NCI-H1436 treated with DMSO at 0.1 percent for 48 hours (cell line): ENCODE data around the gene MRGPRF.

Source experiments
- DNase-seq: peaks from one replicate; lab custom pipeline; 2025; lab: John Stamatoyannopoulos, UW

MRGPRF gene, protein sequence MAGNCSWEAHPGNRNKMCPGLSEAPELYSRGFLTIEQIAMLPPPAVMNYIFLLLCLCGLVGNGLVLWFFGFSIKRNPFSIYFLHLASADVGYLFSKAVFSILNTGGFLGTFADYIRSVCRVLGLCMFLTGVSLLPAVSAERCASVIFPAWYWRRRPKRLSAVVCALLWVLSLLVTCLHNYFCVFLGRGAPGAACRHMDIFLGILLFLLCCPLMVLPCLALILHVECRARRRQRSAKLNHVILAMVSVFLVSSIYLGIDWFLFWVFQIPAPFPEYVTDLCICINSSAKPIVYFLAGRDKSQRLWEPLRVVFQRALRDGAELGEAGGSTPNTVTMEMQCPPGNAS

DNA sequence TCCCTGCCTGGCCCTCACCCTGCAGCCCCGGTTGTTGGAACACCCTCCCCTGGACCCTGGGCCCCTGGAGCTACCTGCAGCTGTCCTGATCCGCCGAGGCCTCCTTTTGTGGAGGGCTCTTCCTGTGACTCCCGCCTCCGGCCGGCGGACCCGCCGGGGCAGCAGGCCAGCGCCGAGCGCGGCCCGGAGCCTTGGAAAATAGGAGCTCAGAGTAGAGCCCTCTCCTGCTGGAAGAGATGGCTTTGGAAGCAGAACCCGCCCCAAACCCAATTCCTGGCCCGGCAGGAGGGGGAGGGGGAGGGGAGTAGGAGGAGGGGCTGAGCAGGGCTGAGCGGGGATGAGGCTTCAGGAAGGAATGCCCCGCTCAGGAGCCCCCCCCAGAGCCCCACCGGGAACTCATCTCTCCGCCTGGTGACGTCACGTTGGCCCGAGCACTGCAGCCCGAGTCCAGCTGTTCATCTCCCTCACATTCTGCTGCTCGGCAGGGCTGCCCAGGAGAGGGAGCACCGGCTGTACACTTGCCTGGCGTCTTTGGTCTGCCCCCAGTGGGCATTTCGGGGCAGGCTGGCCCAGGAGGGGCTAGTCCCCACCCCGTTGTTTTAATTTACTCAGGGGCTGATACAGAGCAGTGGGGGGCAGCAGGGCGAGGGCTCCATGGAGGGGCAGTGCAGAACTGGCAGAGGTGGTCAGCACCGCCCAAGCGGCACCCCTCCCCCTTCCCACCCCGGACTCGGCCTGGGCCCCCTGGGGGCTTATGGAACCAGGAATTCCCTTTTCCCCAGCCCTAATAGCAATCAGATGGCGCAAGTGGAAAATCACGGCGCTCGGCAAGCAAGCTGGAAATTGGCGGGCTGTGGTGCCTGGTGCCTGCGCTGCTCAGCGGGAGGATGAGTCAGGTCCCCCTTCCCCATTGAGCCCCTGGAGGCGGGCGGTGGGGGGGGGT, at the start of gene MRGPRF:
Gene MRGPRF (minus strand): TSS at position 238 of the 943 bp plus-strand sequence. CDS start 3,345 bp downstream, outside the sequence.
- no peak for DNase-seq

DNA sequence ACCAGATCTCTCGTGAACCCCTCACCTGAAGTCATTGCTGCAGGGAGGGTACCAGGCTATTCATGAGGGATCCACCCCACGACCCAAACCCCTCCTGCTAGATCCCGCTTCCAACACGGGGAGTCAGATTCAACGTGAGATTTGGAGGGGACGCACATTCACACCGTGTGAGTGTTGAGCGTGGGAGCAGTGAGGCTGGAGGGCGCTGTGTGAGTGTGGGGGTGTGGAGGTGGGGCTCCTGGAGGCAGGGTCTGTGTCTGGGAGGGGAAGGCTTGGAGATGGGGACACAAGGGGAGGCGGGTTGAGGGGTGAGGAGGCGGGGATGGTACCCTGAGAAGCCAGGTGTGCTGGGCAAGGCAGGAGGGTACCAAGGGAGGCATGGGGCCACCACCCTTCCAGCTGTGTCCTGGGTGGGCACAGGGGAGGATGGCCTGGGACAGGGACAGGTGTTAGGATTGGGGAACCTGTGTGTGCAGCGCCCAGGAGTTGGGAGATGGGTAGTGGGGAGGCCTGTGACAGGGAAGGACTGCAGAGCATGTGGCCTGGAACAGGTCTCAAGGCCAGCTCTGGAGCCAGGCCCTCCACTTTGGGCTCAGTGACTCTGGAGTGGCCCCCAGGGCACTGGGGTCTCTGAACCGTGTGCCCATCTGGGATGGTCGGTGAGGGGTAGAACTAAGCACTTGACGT, 49.3 kb upstream of the MRGPRF start:
- DNase-seq = no peak

DNA sequence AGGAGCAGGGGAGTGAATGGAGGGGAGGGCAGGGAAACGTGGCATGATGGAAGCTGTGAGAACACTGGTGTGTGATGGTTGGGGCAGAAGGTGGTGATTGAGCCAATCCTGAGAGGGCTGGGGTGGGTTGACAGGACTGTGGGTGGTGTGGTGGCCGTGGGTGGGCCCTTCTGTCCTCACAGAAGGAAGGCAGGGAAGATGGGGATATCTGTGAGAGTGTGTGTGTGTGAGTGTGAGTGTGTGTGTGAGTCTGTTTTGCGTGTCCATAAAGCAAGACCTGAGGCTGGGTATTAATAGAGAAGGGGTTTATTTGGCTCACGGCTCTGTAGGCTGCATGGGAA, 48.6 kb upstream of the MRGPRF start:
- no peak for DNase-seq

DNA sequence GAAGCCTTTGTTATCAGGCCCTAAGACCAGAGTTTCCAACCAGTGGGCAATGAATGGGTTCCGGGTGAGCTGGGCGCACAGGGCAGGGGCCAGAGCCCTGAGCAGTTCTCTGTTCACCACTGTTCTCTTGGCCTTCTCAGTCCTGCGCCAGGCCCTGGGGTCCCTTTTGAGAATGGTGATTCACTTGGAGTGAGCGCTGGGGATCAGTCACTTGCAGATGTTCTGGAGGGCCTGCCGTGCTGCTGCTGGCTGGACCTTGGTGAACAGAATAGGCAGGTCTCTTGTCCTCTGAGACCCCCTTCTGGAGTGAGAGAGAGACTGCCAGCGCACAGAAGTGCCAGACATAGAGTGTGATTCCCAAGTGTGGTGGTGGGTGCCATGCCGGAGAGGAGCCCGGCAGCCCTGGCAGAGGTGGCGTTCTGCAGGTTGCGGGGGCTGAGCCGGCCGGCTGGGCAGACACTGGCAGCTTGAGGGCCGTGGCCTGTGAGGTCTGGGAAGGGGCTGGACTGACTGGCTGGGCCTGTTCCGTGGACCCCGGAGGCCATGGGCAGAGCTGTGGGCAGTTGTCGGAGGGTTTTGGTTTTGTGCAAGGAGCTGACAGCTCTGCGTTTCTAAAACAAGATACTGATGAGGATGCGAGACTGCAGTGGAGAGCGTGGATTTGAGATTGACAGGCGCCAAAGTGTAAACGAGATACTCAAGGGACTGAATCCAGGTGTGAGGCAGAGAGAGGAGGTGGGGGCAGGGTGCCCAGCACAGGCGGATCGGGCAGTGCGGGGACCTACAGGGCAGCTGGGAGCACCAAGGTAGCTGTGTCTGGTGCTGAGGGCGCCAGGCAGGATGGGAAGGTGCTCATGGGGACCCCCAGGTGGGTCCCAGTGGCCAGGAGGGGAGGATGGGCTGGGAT, 48.0 kb upstream of the MRGPRF start:
- DNase-seq = no peak

DNA sequence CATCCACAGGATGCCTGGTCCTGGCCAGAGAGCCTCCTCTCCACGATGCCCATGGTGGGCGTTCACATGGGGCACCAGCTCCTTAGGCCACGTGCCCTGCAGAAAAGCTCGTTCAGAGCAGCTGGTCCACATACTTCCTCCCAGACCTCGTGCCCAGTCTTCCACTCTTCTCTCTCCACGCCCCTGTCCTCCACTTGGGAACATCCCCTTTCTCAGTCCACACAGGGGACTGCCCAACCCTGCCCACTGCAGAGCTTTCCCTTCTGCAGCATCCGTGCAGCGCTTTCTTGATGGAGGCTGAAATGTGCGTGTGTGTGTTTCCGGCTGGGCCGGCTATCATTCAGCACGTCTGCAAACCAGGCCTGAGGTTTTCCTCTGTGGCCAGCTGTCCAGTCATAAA, 46.9 kb upstream of the MRGPRF start:
- no peak for DNase-seq

DNA sequence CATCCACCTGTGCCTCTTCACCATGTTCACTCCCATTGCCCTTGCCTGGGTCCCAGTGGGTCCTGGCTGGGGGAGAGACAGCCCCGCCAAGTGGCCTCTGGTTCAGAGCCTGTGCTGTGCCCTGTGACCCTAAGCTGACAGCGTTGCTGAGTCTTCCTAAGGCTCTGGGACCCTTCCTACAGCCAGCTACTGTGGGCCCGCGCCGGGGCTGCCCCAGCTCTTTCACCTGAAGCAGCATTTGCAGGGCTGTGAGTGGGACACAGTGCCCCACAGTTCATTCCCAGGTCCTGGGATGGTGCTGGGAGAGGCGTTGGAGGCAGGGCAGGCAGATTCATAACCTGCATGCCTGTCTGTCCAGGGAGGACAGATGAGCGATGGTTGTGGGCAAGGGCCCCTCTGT, 46.4 kb upstream of the MRGPRF start:
- DNase-seq = no peak

DNA sequence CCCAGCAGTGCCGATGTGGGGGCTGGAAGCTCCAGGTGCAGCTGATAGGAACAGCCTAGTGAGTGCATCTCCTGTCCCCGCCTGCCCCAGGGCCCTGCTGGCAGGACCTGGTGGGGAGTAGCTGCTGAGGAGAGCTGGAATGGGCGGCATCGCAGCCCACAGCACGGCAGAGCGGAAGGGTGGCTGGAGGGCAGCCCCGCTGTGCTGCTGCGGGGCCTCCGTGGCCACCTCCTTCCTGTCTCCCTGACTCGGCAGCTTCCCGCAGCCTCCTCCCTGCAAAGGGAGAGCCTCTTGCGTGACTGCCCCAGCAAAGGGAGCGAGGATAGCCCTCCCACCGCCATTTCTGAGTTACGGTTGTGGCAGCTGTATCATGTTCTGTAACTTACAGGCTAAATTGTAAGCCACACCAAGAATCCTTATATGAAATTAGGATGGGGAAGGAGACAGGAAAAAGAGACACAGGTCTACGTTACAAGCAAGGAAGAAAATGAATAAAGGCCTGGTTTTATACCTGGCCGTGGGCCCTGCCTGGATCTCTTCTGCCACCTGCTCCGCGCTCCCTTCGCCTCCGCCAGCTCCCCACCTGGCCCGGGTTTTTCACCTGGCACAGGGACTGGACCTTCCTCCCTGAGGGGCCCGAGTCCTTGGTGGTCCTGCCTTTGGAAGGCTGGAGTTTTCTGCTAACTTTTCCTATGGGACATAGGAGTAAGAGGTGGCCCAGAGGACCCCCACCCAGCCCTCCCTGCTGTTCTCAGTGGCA, 45.6 kb upstream of the MRGPRF start:
- no peak for DNase-seq

DNA sequence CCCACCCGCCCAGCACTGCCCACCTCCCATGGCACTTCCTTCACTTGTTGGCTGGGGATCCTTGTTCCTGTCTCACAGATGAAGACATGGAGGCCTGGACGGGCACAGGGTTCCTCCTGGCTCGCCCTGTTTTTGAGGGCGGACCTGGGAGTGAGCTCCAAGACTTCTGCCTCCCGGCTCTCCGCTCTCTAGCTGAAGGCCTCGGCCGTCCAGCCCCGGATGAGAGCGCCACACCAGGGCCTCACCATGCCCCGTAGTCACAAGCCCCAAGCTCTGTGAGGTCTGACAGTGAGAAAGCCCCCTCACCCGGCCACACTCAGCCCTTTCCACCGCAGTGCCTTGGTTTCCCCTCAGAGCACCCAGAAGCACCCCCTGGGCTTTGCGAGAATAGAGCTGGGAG, 44.8 kb upstream of the MRGPRF start:
- no peak for DNase-seq

DNA sequence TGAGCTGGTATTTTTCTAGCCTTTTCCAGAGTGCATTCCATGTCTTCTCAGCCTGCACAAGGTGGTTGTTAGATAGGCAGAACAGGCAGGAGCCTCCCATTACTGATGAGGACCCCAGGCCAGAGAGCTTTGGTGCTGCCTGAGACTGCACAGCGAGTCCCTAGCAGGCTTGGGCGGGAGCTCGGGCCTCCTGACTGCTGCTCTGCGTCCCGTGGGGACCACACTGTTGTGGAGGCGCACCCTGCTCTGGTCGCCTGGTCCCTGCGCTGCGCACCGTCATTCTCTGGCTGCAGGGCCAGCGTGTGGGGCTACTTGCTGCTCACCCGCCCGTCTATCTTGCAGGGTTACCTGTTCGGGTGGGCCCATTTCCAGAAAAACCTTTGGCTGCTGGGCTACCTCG, 44.2 kb upstream of the MRGPRF start:
- DNase-seq = no peak

DNA sequence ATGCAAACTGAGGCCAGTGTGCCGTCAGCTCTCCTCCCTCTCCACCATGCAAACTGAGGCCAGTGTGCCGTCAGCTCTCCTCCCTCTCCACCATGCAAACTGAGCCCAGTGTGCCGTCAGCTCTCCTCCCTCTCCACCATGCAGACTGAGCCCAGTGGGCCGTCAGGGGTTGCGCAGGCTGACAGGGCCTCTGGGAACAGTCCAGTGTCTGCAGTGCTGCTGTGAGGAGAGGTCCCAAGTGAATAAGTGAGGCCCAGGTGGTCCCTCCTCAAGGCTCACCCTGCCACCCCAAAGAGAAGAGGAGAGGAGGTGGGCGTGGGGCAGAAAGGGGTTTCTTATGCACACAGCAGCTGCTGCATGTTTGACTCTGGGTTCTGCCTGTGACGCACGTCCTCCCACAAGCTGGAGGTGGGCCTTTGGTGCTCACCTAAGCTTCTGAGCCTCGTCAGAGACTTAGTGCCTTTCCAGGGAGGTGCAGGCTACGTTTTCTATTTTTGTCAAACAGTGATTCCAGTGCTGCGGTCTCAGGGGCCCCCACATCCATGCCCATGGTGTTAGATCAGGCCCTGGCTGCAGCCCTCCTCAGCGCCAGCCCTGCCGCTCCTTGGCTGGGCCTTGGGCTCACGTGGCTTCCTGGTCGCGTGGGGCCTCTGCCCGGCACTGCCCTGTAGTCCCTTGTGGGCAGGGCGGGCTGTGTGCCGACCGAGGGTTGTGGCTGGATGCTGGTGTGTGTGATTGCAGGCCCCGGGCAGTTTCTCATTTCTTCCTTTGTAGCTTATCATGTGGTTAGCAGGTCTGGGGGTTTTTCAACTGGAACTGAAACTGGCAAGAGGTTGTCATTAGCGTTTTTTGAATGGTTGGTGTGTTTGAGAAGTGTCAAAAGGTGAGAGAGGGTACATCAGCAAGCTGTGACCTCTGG, 42.8 kb upstream of the MRGPRF start:
- DNase-seq = no peak

DNA sequence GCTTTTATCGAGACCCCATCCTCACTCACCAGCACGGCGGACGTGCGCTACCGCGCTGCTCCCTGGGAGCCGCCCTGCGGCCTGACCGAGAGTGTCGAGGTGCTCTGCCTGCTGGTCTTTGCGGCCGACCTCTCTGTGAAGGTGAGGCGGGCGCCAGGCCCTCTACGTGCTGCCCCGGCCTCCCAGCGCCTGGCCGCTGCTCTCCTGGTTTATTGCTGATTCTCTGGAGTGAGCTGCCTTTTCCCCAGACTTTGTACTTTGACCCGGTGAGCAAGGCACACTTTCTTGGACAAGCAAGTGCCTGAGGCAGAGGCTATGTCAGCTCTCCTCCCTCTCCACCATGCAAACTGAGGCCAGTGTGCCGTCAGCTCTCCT, 42.2 kb upstream of the MRGPRF start:
- DNase-seq = no peak

DNA sequence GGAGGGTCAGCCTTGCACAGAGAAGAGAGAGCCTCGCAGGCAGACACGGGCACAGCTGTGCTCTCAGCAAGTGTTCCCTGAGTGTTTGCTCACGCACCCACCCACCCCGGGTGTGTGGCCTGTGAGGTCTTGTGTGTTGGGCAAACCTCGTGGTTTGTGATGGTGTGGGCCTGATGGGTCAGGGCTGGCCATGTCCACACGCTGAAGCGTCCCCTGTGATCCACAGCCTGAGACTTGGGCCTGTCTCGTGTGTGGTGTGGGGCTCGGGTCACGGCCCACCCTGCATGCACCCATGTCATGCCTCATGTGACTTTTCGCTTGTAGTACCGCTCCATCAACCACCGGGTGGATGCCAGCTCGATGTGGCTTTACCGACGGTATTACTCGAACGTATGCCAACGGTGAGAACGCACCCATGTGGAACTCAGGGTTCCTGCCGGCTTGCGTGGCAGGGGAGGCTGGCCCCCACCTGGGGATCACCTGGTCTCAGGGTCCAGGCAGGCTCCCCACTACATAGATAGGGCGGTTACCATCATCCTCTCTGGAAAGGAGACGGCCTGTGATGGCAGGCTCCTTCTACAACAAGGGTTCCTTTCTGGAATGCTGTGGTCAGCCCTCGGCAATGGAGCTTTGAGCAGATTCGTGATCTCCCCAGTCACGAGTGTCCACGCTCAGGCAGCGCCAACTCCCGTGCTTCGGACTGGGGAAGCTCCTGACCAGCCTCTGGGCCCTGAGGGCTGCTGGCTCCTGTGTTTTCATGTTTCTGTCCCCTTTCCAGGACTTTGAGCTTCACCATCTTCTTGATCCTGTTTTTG, 41.6 kb upstream of the MRGPRF start:
- DNase-seq = no peak

DNA sequence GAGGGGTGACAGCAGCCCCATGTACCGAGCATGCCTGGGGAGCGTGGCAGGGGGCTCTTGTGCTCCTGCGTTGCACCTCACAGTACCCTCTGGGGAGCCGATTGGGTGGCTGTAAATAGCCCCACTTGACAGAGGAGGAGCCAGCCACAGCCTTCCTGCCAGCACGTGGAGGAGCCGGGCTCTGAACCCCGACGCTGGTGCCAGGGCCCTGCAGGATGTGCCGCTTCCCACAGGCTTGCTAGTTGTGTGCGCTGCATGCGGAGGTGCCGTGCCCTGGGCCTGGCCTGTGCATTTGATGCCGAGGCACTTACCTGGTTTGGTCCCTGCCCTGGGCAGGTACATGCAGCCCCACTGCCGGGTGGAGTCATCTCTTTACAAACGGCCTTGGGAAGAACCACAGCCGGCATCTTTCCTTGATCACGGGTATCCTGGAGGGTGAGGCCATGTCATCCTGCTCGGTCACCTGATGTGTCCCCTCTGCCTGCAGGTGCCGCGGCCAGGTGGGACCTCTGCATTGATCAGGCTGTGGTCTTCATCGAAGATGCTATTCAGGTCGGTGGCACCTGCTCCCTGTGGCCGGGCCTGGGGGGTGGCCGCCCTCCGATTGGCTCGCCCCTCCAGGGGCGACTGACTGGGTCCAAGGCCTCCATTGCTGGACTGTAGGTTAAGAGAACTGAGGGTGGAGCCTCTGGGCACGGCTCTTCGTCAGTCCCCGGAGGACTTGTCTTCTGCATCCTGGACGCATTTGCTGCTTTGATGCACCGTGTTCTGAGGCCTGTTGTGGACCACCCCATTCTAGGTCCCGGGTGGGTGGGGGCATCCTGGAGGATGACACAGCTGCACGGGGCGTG, 40.7 kb upstream of the MRGPRF start:
- no peak for DNase-seq

DNA sequence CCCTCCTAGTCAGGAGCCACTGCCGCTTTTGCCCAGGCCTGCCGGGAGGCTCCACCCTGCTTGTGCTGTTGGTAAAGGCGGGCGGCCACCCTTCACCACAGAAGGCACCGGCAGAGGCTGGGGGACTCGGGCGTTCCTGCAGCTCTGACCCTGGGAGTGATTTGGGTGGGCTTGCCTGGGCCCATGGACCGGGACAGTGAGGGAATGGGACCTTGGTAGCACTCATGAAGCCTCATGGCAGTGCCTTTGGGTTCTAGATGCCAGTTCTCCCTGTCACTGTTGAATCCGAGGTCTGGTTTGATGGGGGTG, 40.1 kb upstream of the MRGPRF start:
- no peak for DNase-seq

DNA sequence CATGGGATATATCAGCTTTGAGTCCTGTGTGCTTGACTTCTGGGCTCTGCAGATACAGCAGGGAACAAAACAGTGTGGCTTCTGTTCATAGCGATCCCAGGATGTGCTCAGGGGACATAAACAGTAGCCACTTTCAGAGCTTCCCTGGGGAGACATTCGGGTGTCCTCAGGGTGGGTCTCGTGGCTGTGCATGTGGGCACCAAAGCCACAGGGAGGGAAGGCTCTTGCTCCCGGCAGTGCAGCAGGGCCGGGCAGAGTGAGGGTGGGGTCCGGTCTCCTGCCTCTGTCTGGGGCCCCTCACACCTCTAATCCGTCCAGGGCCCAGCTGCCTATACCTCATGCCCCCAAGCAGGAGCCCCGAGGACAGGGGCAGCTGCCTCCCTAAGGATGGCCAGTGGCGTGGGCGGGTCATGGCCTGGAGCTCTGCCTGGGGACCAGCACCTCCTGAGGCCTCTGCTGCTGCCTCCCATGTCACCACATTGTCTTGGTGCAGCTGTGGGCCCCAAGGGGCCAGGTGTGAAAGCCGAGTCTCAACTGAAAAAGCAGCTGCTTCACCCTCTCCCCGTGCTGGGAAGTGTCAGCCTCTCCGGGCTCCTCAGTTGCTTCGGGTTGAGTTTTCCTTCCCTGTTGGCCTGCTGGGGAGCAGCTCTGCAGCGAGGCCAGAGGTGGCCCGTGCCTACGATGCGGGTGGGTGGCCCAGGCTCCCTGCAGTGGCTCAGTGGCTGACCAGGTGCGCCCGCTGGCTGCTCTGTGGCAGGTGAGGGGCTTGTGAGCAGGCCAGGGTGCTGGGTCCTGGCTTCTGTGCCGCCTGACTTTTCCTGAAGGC, 39.5 kb upstream of the MRGPRF start:
- DNase-seq = no peak

DNA sequence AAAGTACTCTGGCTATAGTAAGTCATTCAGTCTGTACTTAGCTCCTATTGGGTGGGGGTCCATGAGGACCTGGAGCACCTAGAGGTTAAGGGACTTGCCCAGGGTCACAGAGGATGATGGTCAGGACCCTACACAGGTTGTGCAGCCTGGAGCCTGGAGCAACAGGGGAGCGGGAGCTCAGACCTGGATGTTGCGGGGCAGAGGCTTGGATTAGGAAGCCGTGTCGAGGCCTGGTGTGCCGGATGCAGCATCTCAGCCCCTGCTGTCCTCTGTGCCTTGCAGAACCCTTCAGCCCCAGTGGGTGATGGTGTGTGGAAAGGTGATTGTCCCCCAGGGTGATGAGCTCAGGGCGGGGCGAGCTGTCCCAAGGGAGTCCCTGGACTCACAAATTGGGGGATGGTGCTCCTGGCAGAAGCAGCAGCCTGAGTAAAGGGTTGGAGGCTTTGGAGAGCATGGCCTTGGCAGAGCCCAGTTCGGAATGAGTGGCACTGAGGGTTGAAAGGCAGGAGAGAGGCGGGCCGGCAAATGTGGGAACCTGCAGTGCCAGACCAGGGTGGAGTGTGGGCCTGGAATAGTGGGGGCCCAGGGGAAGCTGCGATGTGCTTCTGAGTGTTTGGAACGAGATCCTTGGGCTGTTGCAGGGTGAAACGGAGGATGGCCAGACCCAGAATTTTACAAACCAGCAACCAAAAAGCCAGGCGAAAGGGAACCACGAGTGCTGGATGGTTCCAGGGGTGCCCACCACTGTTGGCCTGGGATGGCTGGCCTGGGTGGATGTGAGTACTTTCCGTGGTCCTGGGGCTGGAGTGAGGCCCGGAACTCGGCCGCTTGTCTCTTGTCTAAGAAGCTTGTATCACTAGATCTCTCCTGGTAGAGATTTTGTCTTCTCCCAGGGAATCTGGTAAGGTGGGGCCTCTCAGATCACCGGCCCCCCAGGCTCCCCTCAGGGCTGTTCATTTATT, 38.6 kb upstream of the MRGPRF start:
- DNase-seq = no peak
